DMS 273 (cell line): ENCODE results near the gene NCAM1.

Experiments used
- DNase-seq: peaks from one replicate; lab custom pipeline; 2025; ENCODE audit not compliant: unreplicated experiment; lab: John Stamatoyannopoulos, UW

The NCAM1 gene

DNA sequence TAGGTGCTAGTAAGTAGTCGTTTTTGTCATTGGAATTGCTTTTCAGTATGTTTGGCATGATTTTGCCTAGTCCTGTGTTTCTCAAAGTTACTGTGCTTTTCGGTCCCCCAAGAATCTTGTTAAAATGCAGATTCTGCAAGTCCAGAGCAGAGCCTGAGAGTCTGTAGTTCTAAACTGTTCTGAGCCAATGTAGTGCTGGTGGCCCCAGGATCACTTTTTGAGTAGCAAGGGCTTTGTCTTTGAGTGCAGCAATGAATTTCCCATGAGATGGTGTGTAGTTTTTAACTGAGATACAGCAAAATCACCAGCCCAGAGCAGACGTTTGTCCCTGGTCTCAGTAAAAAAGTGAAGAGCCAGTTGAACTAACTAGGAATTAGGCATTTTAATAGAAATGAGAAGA, 122.4 kb downstream of the NCAM1 start:
- no peak for DNase-seq

- no peak for DNase-seq
Observed at GRCh38 chr11:113084297-113084696, 123.1 kb downstream of the NCAM1 start.

DNA sequence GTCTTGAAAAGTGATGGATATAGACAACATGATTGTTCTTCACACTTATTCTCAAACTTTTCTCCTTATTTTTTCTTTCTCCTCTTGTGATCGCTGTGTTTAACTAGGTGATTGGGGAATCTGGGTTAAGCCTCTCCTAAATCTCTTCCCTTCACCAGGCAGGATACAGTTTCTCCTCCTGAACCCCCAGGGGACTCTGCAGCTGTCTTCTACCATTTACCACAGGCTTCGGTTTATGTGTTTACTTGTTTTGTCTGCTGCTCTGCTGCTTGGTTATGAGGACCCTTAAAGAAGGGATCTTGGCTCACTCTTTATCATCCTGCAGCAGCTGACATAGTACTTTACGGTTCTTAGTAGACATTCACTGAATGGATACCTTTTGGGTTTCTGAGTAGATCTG, 124.2 kb downstream of the NCAM1 start:
- no peak for DNase-seq

DNA sequence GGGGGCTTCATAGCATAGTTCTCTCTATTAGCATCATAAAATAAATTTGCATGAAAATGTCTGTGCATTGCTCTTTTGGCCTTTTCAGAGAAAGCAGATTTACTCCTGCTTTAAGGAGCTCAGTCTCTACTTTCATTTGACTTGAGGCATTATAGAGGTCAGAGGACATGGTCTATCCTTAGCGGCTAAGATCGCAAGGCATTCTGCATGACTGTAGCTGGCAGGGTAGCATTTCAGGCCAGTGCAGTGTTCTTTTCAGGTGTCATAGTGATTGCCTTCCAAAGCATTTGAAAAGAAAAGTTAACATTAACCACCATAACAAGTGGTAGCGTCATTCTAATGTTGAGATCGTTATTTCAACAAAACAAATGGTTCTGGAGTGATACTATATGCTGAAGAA, 126.5 kb downstream of the NCAM1 start:
- no peak for DNase-seq

DNA sequence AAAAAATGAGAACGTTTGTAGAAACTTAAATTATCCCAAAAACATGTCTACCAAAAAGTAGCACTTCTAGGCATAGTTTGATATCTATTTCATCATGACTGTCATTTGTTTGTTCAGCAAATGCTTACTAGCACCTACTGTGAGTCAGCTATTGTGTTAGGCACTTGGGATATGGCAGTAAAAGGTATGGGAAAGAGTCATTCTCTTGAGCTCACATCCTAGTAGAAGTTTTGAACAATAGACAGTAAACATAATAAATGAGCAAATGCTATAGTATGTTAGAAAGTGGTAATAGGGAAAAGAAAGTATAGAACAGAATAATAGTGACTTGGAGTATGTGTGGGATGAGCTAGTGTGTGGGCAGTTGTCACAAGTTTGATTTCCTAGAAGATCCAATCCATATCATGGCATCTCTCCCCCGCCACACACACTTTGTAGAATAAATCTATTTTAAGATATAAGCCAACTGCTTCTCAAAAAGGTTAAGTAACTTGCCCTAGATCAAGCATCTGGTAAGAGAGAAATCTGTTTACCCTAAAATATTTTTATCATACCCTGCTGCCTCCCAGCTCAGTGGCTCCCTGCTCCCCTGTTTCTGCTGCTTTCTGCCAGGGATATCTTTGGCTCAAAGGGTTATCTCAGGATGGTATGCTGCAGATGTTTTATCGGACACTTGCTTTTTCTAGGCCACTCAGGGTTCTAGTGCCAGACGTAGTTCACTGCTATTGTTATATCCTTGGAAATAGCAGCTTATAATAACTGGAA, 129.7 kb downstream of the NCAM1 start:
- no peak for DNase-seq

DNA sequence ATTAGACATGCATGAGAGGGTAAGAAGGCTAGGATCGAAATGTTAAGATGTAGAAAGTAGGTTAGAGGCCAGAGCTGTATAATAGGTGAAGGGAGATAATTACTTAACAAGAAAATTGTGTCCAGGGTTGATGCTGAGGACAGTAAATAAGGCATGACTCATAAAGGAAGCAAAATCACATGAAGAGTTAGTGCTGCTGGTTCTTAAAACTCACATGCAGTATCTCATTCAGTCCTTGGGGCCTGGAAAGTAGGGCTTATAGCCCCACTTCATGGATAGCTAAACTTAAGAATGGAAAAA, 130.2 kb downstream of the NCAM1 start:
- no peak for DNase-seq

- DNase-seq: no peak
Observed at GRCh38 chr11:113096648-113097047, 135.4 kb downstream of the NCAM1 start.

DNA sequence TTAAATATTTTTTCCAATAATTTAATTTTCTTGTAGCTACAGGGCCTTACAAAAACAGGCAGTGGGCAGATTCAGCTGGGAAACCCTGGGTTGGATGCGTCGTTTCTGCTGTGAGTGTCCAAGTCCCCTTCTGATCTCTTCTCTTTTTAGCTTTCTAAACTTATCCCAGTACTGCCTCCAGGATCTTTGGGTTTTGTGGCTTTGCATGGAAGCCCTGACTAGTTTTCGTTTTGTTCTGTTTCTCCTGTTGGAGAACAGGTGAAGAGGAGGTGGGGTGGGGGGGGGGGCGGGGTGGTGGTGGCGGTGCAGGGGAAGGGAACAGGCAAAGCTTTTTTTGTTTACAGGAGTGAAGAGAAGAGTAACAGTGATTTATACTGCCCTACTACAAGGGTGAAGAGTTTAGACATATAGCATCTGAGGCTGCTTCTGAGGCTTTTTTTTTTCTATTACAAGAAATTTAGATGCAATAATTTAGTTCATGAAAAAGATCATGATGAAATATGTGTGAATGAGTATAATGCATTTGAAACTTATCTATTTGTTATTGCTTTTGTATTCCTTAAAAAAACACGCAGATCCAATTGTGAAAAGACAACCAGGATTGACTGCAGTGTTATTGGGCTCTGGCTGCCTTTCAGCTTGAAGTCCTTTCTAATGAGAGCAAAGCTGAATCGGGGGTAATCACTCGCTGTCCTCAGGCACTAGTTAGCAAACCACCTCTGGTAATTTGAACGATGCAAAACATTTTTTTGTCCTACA, 142.9 kb downstream of the NCAM1 start:
- peak; percentile 1 for DNase-seq

- no peak for DNase-seq
Observed at GRCh38 chr11:113104691-113105251, 143.6 kb downstream of the NCAM1 start.

DNA sequence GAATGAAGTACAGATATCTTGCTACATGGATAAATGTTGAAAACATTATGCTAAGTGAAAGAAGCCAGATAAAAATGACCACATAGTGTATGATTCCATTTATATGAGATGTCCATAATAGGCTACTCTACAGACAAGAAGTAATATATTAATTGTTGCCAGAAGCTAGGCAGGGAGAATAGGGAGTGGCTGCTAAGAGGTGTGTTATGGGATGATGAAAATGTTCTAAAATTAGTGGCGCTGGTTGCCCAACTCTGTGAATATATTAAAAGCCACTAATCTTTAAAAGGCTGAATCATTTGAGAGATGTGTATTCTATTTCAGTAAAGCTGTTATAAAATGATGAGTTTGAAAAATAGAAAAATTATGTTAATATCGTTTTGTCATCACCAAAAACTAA, 144.4 kb downstream of the NCAM1 start:
- no peak for DNase-seq

GRCh38 chr11:113106507-113106906, 145.3 kb downstream of the NCAM1 start:
- DNase-seq: no peak

- no peak for DNase-seq
Observed at GRCh38 chr11:113110046-113110445, 148.8 kb downstream of the NCAM1 start.

DNA sequence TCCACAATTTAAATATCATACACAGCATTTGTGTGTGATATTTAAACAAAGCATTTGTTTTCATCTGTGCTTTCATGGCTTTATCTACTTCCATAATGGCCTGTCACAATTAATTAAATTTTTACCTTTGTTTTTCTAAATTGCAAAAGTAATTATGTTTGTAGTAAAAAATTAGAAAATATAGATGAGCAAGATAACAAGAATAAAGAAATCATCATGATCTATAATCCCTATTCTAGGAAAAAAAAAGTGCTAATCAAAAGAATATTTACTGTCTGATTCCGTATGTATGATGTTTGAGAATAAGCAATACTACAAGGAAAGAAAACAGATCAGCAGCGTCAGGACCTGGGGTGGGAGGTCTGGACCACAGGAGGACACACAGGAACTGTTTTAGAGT, 149.9 kb downstream of the NCAM1 start:
- no peak for DNase-seq

GRCh38 chr11:113112307-113112706, 151.1 kb downstream of the NCAM1 start:
- DNase-seq: no peak

DNA sequence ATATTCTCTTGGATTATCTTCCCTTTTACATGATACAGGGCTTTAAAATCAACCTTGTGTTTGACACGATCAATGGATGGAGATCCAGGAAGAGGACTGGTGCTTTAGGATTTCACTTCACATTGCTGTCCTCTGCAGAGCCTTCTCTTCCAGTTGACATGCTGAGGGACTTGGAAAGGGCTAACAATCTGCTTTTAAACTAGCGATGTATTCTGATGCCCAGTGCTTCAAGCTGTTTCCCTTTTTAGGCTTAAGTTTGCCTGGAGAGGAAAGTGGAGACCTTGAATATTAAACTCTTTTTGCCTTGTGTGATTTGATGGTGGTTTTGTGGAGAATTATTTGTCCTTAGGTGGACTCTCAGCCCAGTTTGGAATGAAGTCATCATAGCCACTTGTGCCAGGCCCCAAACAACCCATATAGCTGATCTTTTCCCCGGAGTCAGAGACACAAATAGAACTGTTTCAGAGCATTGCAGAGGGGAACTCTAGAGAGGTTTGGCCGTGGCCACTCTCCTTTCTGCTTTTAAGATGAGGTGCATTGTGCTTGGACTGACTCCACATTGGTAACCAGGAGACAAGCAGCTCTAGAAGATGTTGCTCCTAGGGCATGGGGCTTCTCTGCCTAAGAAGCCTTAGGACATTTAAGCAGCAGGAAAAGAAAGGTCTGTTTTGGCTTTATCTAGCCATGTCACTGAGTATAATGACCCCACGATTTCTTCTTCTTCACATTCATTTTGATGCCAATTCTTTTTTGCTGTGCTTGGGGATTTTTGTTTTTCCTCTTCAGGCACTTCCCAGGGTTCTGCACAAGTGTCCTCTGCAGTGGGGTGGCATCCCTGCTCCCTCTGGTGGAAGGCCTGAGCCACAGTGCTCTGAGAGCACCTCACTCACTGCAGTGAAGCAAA, 152.8 kb downstream of the NCAM1 start:
- peak; percentile 61 for DNase-seq

GRCh38 chr11:113114705-113115027, 153.4 kb downstream of the NCAM1 start:
- no peak for DNase-seq

GRCh38 chr11:113118104-113118503, 156.9 kb downstream of the NCAM1 start:
- no peak for DNase-seq

DNA sequence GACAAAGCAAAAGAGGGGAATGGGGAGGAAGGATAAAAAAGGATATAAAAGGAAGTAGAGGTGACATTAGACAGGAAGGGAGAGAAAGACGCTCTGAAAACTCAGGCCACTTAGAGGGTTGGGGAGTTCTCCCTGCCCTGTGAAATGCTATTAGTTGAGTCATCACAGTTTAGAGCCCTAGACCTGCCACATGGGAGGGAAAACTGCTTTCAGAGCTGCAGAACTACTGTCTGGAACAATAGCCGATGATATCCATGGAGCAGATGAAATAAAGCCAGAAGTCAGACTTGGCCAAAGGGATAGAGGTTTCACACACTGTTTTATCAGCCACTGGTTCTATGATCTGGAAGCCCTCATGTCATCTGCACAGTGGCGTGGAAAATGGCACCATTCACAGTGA, 157.9 kb downstream of the NCAM1 start:
- no peak for DNase-seq

GRCh38 chr11:113119966-113120736, 158.9 kb downstream of the NCAM1 start:
- DNase-seq: no peak

DNA sequence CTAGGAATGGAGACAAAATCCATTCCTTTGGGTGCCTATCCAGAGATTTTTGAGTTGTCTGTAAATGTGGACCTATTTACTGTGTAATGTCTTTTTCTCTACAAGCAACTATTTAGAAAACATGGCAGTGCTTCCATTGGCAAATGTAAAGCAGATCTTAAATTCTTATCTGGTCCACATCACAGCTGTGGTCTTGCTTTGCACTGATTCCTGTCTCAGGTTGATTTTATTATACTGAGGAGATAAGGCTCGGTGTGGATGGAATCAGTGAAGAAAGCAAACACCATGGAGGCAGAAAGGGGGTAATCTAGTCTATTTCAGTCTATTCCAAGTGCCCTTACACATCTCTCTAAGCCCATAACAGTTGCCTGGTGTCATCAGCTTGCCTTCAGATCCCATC, 160.5 kb downstream of the NCAM1 start:
- DNase-seq: no peak

- DNase-seq: no peak
Observed at GRCh38 chr11:113124006-113124405, 162.8 kb downstream of the NCAM1 start.
